Bone marrow (tissue), 2 donors: ENCODE measurements around the gene SPATA31A1.
"Not testable (repeated sequence)": the region's sequence is repeated elsewhere in the genome, so short reads cannot be mapped to it uniquely, and the experiment has no call there.

Experiments
- DNase-seq, 2 donors: peaks; one replicate each; lab custom pipeline; 2025; lab: John Stamatoyannopoulos, UW

Gene SPATA31A1

GRCh38 chr9:39355369-39355768 lies at the start of gene SPATA31A1:
SPATA31A1 (plus strand) TSS chr9:39355669; CDS start chr9:39355731, 62 bp downstream.
- DNase-seq: not testable (repeated sequence)

- not testable (repeated sequence) for DNase-seq
Observed at GRCh38 chr9:39407261-39408204, 52.1 kb downstream of the SPATA31A1 start.

GRCh38 chr9:39411254-39411940 lies 55.9 kb downstream of the SPATA31A1 start:
- not testable (repeated sequence) for DNase-seq
